ENCODE data around the gene MZF1.

The MZF1 gene

GRCh38 chr19:58513694-58514563 is 59.2 kb downstream of the MZF1 start:
- DNase-seq (ENCODE audit: low read depth): no peak

- no peak for DNase-seq (ENCODE audit: low read depth)
These were observed 59.9 kb downstream of the MZF1 start for GRCh38 chr19:58513213-58513693.
